Astrocyte (in vitro differentiated cells and primary cell): ENCODE measurements around the gene DCAF15. TPM values are rescaled to one million over a fixed set of nuclear protein-coding genes. Genes with fewer than 3 reads are reported as not detected.

Experiments used
- DNase-seq: peaks from one replicate; pipeline ENCODE4 v3.0.0-alpha.2; 2010; ENCODE audit warnings: low read depth
- FAIRE-seq: peaks from 2 replicates; lab custom pipeline; 2011; peaks lifted over from hg19 to GRCh38; lab: Jason Lieb, UNC
- H2AFZ ChIP-seq: 2 replicates; pipeline ENCODE4 v1.6.0; 2012; ENCODE audit warnings: low read depth, low read length, inconsistent platforms
- H3K27ac ChIP-seq: 2 replicates; pipeline ENCODE4 v1.5.1; 2011; ENCODE audit warnings: low read depth, low read length, inconsistent platforms
- H3K27me3 ChIP-seq: 2 replicates; pipeline ENCODE4 v1.6.0; 2011; ENCODE audit warnings: low read length, inconsistent platforms; ENCODE audit not compliant: insufficient read depth
- H3K36me3 ChIP-seq: 2 replicates; pipeline ENCODE4 v1.5.1; 2011; ENCODE audit warnings: low read length, inconsistent platforms; ENCODE audit not compliant: insufficient read depth
- H3K4me1 ChIP-seq: 2 replicates; pipeline ENCODE4 v1.5.1; 2011; ENCODE audit warnings: low read length, inconsistent platforms; ENCODE audit not compliant: insufficient read depth
- H3K4me2 ChIP-seq: 2 replicates; pipeline ENCODE4 v1.6.0; 2012; ENCODE audit warnings: low read length, inconsistent platforms
- H3K4me3 ChIP-seq: 2 replicates; pipeline ENCODE4 v1.5.1; 2011; ENCODE audit warnings: low read depth, mild to moderate bottlenecking, low read length, inconsistent platforms; ENCODE audit not compliant: insufficient read depth
- H3K79me2 ChIP-seq: 2 replicates; pipeline ENCODE4 v1.6.0; 2012; ENCODE audit warnings: mild to moderate bottlenecking, low read length, inconsistent platforms; ENCODE audit not compliant: insufficient read depth
- H3K9ac ChIP-seq: 2 replicates; pipeline ENCODE4 v1.6.0; 2012; ENCODE audit warnings: mild to moderate bottlenecking, low read length, inconsistent platforms
- H3K9me3 ChIP-seq: 2 replicates; pipeline ENCODE4 v1.5.1; 2012; ENCODE audit warnings: low read depth, mild to moderate bottlenecking, low read length, inconsistent platforms; ENCODE audit not compliant: insufficient read depth
- H4K20me1 ChIP-seq: 2 replicates; pipeline ENCODE4 v1.6.0; 2012; ENCODE audit warnings: low read length, inconsistent platforms; ENCODE audit not compliant: insufficient read depth
- H3K27ac Mint-ChIP-seq: one replicate; pipeline ENCODE4 v1.8.0; 2021; ENCODE audit warnings: mild to moderate bottlenecking, mixed read lengths; ENCODE audit not compliant: unreplicated experiment
- H3K27me3 Mint-ChIP-seq: one replicate; pipeline ENCODE4 v1.8.0; 2021; ENCODE audit warnings: low read depth, mixed read lengths; ENCODE audit not compliant: unreplicated experiment
- H3K36me3 Mint-ChIP-seq: one replicate; pipeline ENCODE4 v1.8.0; 2021; ENCODE audit warnings: low read depth, mixed read lengths; ENCODE audit not compliant: unreplicated experiment
- H3K4me1 Mint-ChIP-seq: one replicate; pipeline ENCODE4 v1.8.0; 2021; ENCODE audit warnings: low read depth, mixed read lengths; ENCODE audit not compliant: unreplicated experiment
- H3K4me3 Mint-ChIP-seq: one replicate; pipeline ENCODE4 v1.8.0; 2021; ENCODE audit warnings: mild to moderate bottlenecking, moderate library complexity, mixed read lengths; ENCODE audit not compliant: unreplicated experiment
- H3K9me3 Mint-ChIP-seq: one replicate; pipeline ENCODE4 v1.8.0; 2021; ENCODE audit warnings: mild to moderate bottlenecking, mixed read lengths; ENCODE audit not compliant: unreplicated experiment
- EZH2 ChIP-seq: IDR thresholded peaks from 2 replicates; pipeline ENCODE4 v1.6.1; 2012; ENCODE audit warnings: mild to moderate bottlenecking, low read length, inconsistent platforms; ENCODE audit not compliant: insufficient read depth
- total RNA-seq: library from RNA; stranded (reverse); gene quantifications from 2 replicates; pipeline ENCODE4 v1.2.1, GENCODE V29; 2021
- TF ChIP-seq, protein P1 (sequence below): IDR thresholded peaks from 2 replicates; pipeline ENCODE4 v1.5.1; 2011; ENCODE audit warnings: low read depth, mild to moderate bottlenecking, inconsistent platforms, low read length, moderate library complexity; ENCODE audit not compliant: insufficient read depth

The DCAF15 gene
- total RNA-seq, 1 donor from 2014 or later, result 32.2 TPM

DNA sequence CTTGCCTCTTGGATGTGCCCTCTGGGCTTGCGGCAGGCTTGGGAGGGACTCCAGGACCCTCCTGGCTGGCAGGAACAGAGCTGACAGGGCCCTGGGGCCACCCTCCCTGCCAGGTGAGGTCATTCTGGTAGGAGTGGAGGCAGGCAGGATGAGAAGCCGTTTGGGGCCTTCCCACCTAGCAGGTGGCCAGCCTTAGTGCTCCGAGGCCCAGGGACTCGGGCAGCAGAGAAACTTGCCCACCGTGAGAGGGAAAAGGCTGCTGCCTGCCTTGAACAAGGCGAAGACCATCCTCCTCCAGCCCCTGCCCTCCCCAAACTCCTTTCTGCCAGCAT is 45.3 kb downstream of the DCAF15 start:
- Histone ChIP-seq H3K4me2 (no peak overlapping the region), H3K4me3 (no peak overlapping the region), H3K9ac (no peak overlapping the region), H3K79me2 (peaks cover 19% of the 10 kb centered on the region), H3K27me3 (no peaks in the 10 kb centered on the region), H2AFZ (no peak overlapping the region), H3K36me3 (no peaks in the 10 kb centered on the region), H3K4me1 (no peaks in the 10 kb centered on the region), H4K20me1 (peaks cover 17% of the 10 kb centered on the region), H3K9me3 (peaks cover 9% of the 10 kb centered on the region), H3K27ac (no peak overlapping the region)
- no peak overlapping the region for H3K27ac Mint-ChIP-seq
- H3K36me3 Mint-ChIP-seq, result peaks cover 21% of the 10 kb centered on the region
- no peak for FAIRE-seq
- TF ChIP-seq, protein P1, sequence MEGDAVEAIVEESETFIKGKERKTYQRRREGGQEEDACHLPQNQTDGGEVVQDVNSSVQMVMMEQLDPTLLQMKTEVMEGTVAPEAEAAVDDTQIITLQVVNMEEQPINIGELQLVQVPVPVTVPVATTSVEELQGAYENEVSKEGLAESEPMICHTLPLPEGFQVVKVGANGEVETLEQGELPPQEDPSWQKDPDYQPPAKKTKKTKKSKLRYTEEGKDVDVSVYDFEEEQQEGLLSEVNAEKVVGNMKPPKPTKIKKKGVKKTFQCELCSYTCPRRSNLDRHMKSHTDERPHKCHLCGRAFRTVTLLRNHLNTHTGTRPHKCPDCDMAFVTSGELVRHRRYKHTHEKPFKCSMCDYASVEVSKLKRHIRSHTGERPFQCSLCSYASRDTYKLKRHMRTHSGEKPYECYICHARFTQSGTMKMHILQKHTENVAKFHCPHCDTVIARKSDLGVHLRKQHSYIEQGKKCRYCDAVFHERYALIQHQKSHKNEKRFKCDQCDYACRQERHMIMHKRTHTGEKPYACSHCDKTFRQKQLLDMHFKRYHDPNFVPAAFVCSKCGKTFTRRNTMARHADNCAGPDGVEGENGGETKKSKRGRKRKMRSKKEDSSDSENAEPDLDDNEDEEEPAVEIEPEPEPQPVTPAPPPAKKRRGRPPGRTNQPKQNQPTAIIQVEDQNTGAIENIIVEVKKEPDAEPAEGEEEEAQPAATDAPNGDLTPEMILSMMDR, result no peak
- no peak for TF ChIP-seq EZH2
- H3K4me1 Mint-ChIP-seq, result no peaks in the 10 kb centered on the region
- H3K9me3 Mint-ChIP-seq, result no peaks in the 10 kb centered on the region
- no peak overlapping the region for H3K4me3 Mint-ChIP-seq
- no peaks in the 10 kb centered on the region for H3K27me3 Mint-ChIP-seq
- DNase-seq, result no peak

DNA sequence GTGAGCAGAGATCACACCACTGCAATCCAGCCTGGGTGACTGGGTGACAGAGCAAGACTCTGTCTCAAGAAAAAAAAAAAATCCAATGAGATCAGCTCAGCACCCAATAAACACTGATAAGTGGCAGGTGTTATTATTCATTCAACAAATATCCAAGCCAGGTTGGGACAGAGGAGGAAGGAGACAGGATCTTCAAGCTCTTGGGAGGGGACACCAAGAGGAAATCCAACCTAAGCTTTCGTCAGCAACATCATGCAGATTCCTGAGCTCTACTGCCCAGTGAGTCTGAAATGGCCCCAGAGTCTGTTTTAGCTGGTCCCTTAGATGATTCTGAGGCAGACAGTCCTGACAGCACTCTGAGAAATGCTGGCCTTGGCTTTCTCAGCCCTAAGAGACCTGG is 46.1 kb downstream of the DCAF15 start:
- Mint-ChIP-seq H3K4me3 (no peak overlapping the region), H3K9me3 (no peaks in the 10 kb centered on the region), H3K27me3 (no peaks in the 10 kb centered on the region), H3K4me1 (peaks cover 5% of the 10 kb centered on the region), H3K36me3 (peaks cover 17% of the 10 kb centered on the region), H3K27ac (no peak overlapping the region)
- Histone ChIP-seq H3K36me3 (no peaks in the 10 kb centered on the region), H2AFZ (no peak overlapping the region), H3K9ac (no peak overlapping the region), H3K79me2 (peaks cover 19% of the 10 kb centered on the region), H3K27me3 (no peaks in the 10 kb centered on the region), H3K27ac (no peak overlapping the region), H3K9me3 (peaks cover 9% of the 10 kb centered on the region), H4K20me1 (peaks cover 20% of the 10 kb centered on the region), H3K4me1 (no peaks in the 10 kb centered on the region), H3K4me2 (no peak overlapping the region), H3K4me3 (no peak overlapping the region)
- FAIRE-seq (no peak), DNase-seq (no peak)
- TF ChIP-seq, protein P1, result no peak
- no peak for TF ChIP-seq EZH2

DNA sequence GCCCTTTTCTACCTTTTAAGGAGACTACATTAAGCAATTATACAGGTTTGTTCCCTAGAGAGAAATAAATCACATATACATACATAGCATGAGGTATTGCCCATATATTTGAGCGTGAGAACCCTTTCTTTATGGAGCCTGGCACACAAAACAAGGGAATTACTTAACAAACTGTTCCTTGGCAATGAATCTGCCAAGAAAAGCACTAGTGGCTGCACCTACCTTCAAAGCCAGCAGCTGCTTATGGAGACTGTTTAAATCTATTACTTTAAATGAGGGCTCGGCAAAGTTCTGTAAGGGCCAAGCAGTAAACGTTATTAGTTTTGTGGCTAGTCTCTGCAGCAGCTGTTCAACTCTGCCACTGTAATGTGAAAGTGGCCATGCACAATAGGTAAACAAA is 46.8 kb downstream of the DCAF15 start:
- H3K27me3 ChIP-seq, result no peaks in the 10 kb centered on the region
- peaks cover 19% of the 10 kb centered on the region for H3K79me2 ChIP-seq
- FAIRE-seq (no peak), DNase-seq (no peak)
- H3K9ac ChIP-seq, result no peak overlapping the region
- H4K20me1 ChIP-seq, result peaks cover 18% of the 10 kb centered on the region
- H3K4me2 ChIP-seq, result no peak overlapping the region
- H3K36me3 Mint-ChIP-seq, result peaks cover 17% of the 10 kb centered on the region
- H3K36me3 ChIP-seq, result no peaks in the 10 kb centered on the region
- H3K4me3 Mint-ChIP-seq, result no peak overlapping the region
- H3K4me1 ChIP-seq, result no peaks in the 10 kb centered on the region
- no peak overlapping the region for H3K27ac ChIP-seq
- TF ChIP-seq, protein P1, result no peak
- no peak for TF ChIP-seq EZH2
- H3K27me3 Mint-ChIP-seq, result no peaks in the 10 kb centered on the region
- no peak overlapping the region for H2AFZ ChIP-seq
- H3K4me1 Mint-ChIP-seq, result peaks cover 5% of the 10 kb centered on the region
- H3K9me3 Mint-ChIP-seq, result no peaks in the 10 kb centered on the region
- H3K9me3 ChIP-seq, result peaks cover 9% of the 10 kb centered on the region
- no peak overlapping the region for H3K4me3 ChIP-seq
- H3K27ac Mint-ChIP-seq, result no peak overlapping the region
